Stimulated activated CD4-positive, alpha-beta T cell treated with anti-CD3 and anti-CD28 coated beads, Interleukin-1b, Interleukin-23, amount 100 ng/mL, for 24 hours (primary cell): ENCODE results near the gene CFAP61.

Experiments
- DNase-seq, 4 experiments: peaks; one replicate each; pipeline ENCODE4 v3.0.0-alpha.2; 2020; ENCODE audit warnings: low read depth in 4 of 4, low spot score in 1 of 4

CFAP61 gene

GRCh38 chr20:20266552-20266951, 214.2 kb downstream of the CFAP61 start:
- DNase-seq: no peak

- DNase-seq: no peak
These were observed 215.5 kb downstream of the CFAP61 start for GRCh38 chr20:20267685-20268370.

- no peak for DNase-seq
These were observed 218.9 kb downstream of the CFAP61 start for GRCh38 chr20:20271271-20271670.

GRCh38 chr20:20272686-20273085, 220.4 kb downstream of the CFAP61 start:
- DNase-seq: no peak

GRCh38 chr20:20273286-20273685, 221.0 kb downstream of the CFAP61 start:
- DNase-seq: no peak

- DNase-seq: no peak
These were observed 222.5 kb downstream of the CFAP61 start for GRCh38 chr20:20274821-20275220.

GRCh38 chr20:20275636-20276035, 223.3 kb downstream of the CFAP61 start:
- DNase-seq: no peak

GRCh38 chr20:20276811-20277530, 224.6 kb downstream of the CFAP61 start:
- DNase-seq: no peak

- DNase-seq: no peak
These were observed 225.6 kb downstream of the CFAP61 start for GRCh38 chr20:20277894-20278335.

GRCh38 chr20:20286061-20286460, 233.7 kb downstream of the CFAP61 start:
- no peak for DNase-seq

GRCh38 chr20:20289331-20289730, 237.0 kb downstream of the CFAP61 start:
- no peak for DNase-seq

GRCh38 chr20:20292472-20292871, 240.1 kb downstream of the CFAP61 start:
- DNase-seq: no peak

GRCh38 chr20:20293141-20293540, 240.8 kb downstream of the CFAP61 start:
- DNase-seq: no peak

GRCh38 chr20:20293691-20294385, 241.5 kb downstream of the CFAP61 start:
- no peak for DNase-seq

- no peak for DNase-seq
These were observed 243.5 kb downstream of the CFAP61 start for GRCh38 chr20:20295621-20296498.

GRCh38 chr20:20297181-20297580, 244.8 kb downstream of the CFAP61 start:
- no peak for DNase-seq

- no peak for DNase-seq
These were observed 245.4 kb downstream of the CFAP61 start for GRCh38 chr20:20297752-20298151.

GRCh38 chr20:20299904-20300303, 247.6 kb downstream of the CFAP61 start:
- no peak for DNase-seq

- DNase-seq: no peak
These were observed 251.0 kb downstream of the CFAP61 start for GRCh38 chr20:20303320-20303719.

GRCh38 chr20:20303742-20304141, 251.4 kb downstream of the CFAP61 start:
- DNase-seq: no peak

- DNase-seq: no peak
These were observed 252.6 kb downstream of the CFAP61 start for GRCh38 chr20:20304942-20305341.
